Epithelial cell of umbilical artery (primary cell): Measurements from ENCODE around the gene BMPR2. TPM values are rescaled to one million over a fixed set of nuclear protein-coding genes. Genes with fewer than 3 reads are reported as not detected.

ENCODE experiments used
- total RNA-seq: library from RNA; depleted of rRNA; stranded (reverse); fragments of >200 nt; gene quantifications from 2 replicates; pipeline ENCODE4 v1.2.3, GENCODE V29; 2014

Gene BMPR2
- 27.5 and 30.2 TPM in 2 replicates for total RNA-seq

GRCh38 chr2:202375609-202376408, at the start of gene BMPR2:
Gene BMPR2, plus strand, starts transcription at chr2:202376327. Its CDS starts 1,148 bp downstream, at chr2:202377475.

Other genes with a start within 250 kb of the BMPR2 start
- gene SUMO1, start 137.7 kb upstream of the BMPR2 start, total RNA-seq = 149 and 208 TPM in 2 replicates
- 85.8 and 127 TPM in 2 replicates for gene NOP58, start 110.6 kb upstream of the BMPR2 start, total RNA-seq